Omental fat pad (tissue), 4 donors: ENCODE measurements around the gene SATB1. TPM values are rescaled to one million over a fixed set of nuclear protein-coding genes. Genes with fewer than 3 reads are reported as not detected.

Experiments used
- ATAC-seq: fragments of 150-250 bp; one replicate; pipeline ENCODE4 v1.9.1; 2016; ENCODE audit warnings: mild to moderate bottlenecking, moderate library complexity; ENCODE audit not compliant: low FRiP score
- DNase-seq: peaks from one replicate; pipeline ENCODE4 v3.0.0-alpha.2; 2019; ENCODE audit warnings: low spot score
- CTCF ChIP-seq, 3 donors: fragments of 450-650 bp; IDR thresholded peaks; one replicate each; pipeline ENCODE4 v1.5.1; 2016 to 2017; ENCODE audit warnings: antibody characterized with exemption in 3 of 3, mild to moderate bottlenecking in 3 of 3, moderate library complexity in 2 of 3
- total RNA-seq, 4 donors: library from RNA; depleted of rRNA; stranded (reverse); fragments of >200 nt; gene quantifications; one replicate each; pipeline ENCODE4 v1.1.0, GENCODE V29; 2016

SATB1 gene
- total RNA-seq, 4 donors from 2014 or later: 20.2 to 42.9 (median 30.6) TPM

DNA sequence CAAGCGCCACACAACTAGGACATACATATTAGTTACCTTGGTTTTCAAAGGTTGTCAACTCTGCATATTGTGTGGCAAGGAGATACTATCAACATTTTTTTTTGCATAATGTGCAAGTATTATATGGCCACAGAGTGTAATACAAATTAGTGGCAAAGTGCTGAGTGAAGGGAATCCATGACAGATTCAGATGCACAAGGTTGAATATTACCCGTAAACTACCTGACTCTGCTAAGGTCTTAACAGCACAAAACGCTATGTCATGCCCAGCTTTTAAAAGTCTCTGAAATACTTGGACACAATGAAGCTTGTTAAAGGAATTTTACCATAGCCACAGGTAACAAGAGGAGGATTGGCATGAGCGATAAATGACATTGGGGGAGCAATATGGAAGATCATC is 79.0 kb downstream of the SATB1 start:
- no peak for ATAC-seq
- no peak for TF ChIP-seq CTCF (IDR thresholded peaks at IDR 0.05)
- DNase-seq: no peak

- no peak for TF ChIP-seq CTCF (IDR thresholded peaks at IDR 0.05)
- DNase-seq (no peak), ATAC-seq (no peak)
Measured at GRCh38 chr3:18345015-18345367, 80.1 kb downstream of the SATB1 start.

- no peak for TF ChIP-seq CTCF (IDR thresholded peaks at IDR 0.05)
- no peak for ATAC-seq
- DNase-seq: no peak
Measured at GRCh38 chr3:18344306-18345014, 80.7 kb downstream of the SATB1 start.

GRCh38 chr3:18343809-18344208 is 81.3 kb downstream of the SATB1 start:
- no peak for ATAC-seq
- DNase-seq: no peak
- TF ChIP-seq CTCF (IDR thresholded peaks at IDR 0.05): no peak

GRCh38 chr3:18338827-18339514 is 86.2 kb downstream of the SATB1 start:
- DNase-seq (no peak), ATAC-seq (no peak)
- TF ChIP-seq CTCF (IDR thresholded peaks at IDR 0.05): no peak

GRCh38 chr3:18337231-18337630 is 87.9 kb downstream of the SATB1 start:
- ATAC-seq: no peak
- no peak for TF ChIP-seq CTCF (IDR thresholded peaks at IDR 0.05)

More at GRCh38 chr3:18337231-18337630, 87.9 kb downstream of the SATB1 start:
- no peak for DNase-seq
